Neural progenitor cell (in vitro differentiated cells): ENCODE results near the gene CFDP1. TPM values are rescaled to one million over a fixed set of nuclear protein-coding genes. Genes with fewer than 3 reads are reported as not detected.
"Not testable (repeated sequence)": the region's sequence is repeated elsewhere in the genome, so short reads cannot be mapped to it uniquely, and the experiment has no call there.

ENCODE experiments used
- DNase-seq: peaks from one replicate; pipeline ENCODE4 v3.0.0-alpha.2; 2016; ENCODE audit warnings: low spot score
- H2AFZ ChIP-seq: fragments of 200-600 bp; sonication (generic); replicated peaks from 2 replicates; pipeline ENCODE4 v1.6.1; 2016; ENCODE audit warnings: antibody characterized with exemption
- H3F3A ChIP-seq: fragments of 200-600 bp; sonication (generic); 2 replicates; pipeline ENCODE4 v1.6.1; 2016; ENCODE audit warnings: antibody characterized with exemption, low read depth
- H3K27ac ChIP-seq: fragments of 200-600 bp; sonication (generic); 2 replicates; pipeline ENCODE4 v1.5.1; 2016; ENCODE audit warnings: mild to moderate bottlenecking
- H3K27me3 ChIP-seq: fragments of 200-600 bp; sonication (generic); 2 replicates; pipeline ENCODE4 v1.6.1; 2016; ENCODE audit warnings: mild to moderate bottlenecking, moderate library complexity
- H3K36me3 ChIP-seq: fragments of 200-600 bp; sonication (generic); 2 replicates; pipeline ENCODE4 v1.5.1; 2016
- H3K4me1 ChIP-seq: fragments of 200-600 bp; sonication (generic); 2 replicates; pipeline ENCODE4 v1.6.1; 2016; ENCODE audit warnings: mixed run types
- H3K4me2 ChIP-seq: fragments of 200-600 bp; sonication (generic); 2 replicates; pipeline ENCODE4 v1.6.1; 2016
- H3K4me3 ChIP-seq: fragments of 200-600 bp; sonication (generic); 2 replicates; pipeline ENCODE4 v1.5.1; 2016
- H3K79me2 ChIP-seq: fragments of 200-600 bp; sonication (generic); 2 replicates; pipeline ENCODE4 v1.6.1; 2016; ENCODE audit warnings: low read depth
- H3K9ac ChIP-seq: fragments of 200-600 bp; sonication (generic); 2 replicates; pipeline ENCODE4 v1.6.1; 2016
- H3K9me3 ChIP-seq: fragments of 200-600 bp; sonication (generic); 2 replicates; pipeline ENCODE4 v1.5.1; 2016; ENCODE audit warnings: low read depth
- H4K20me1 ChIP-seq: fragments of 200-600 bp; sonication (generic); 2 replicates; pipeline ENCODE4 v1.6.1; 2016; ENCODE audit warnings: low read depth
- H3K27ac Mint-ChIP-seq: 3 replicates; pipeline ENCODE4 v1.8.0; 2021; ENCODE audit warnings: mixed read lengths
- H3K27me3 Mint-ChIP-seq: 2 replicates; pipeline ENCODE4 v1.8.0; 2022; ENCODE audit warnings: low read depth, mild to moderate bottlenecking, inconsistent platforms, moderate library complexity, mixed read lengths; ENCODE audit not compliant: insufficient read depth
- H3K36me3 Mint-ChIP-seq: 3 replicates; pipeline ENCODE4 v1.8.0; 2021; ENCODE audit warnings: mixed read lengths
- H3K4me1 Mint-ChIP-seq: 3 replicates; pipeline ENCODE4 v1.8.0; 2021; ENCODE audit warnings: mixed read lengths
- H3K4me3 Mint-ChIP-seq: 3 replicates; pipeline ENCODE4 v1.8.0; 2021; ENCODE audit warnings: mild to moderate bottlenecking, moderate library complexity, mixed read lengths
- H3K9me3 Mint-ChIP-seq: 3 replicates; pipeline ENCODE4 v1.8.0; 2020; ENCODE audit warnings: mixed read lengths
- CTCF ChIP-seq: fragments of 200-600 bp; sonication (generic); IDR thresholded peaks from 2 replicates; pipeline ENCODE4 v1.5.1; 2017; ENCODE audit warnings: antibody characterized with exemption, mild to moderate bottlenecking
- EZH2 ChIP-seq: fragments of 200-600 bp; sonication (generic); IDR thresholded peaks from 2 replicates; pipeline ENCODE4 v1.6.1; 2017; ENCODE audit warnings: antibody characterized with exemption, mild to moderate bottlenecking, moderate library complexity
- EZH2phosphoT487 ChIP-seq: fragments of 200-600 bp; sonication (generic); IDR thresholded peaks from 2 replicates; pipeline ENCODE4 v1.6.1; 2017; ENCODE audit warnings: antibody characterized with exemption
- total RNA-seq: library from RNA; depleted of rRNA; stranded (reverse); fragments of >200 nt; gene quantifications from 2 replicates; pipeline ENCODE4 v1.2.3, GENCODE V29; 2015; ENCODE audit warnings: low replicate concordance

The CFDP1 gene
- total RNA-seq, 1 donor from 2014 or later, result 159 TPM

GRCh38 chr16:75458029-75458428, 24.7 kb upstream of the CFDP1 start:
- peaks cover 31% of the 10 kb centered on the region for H3F3A ChIP-seq
- peaks cover 98% of the 10 kb centered on the region for H4K20me1 ChIP-seq
- no peak overlapping the region for H3K4me3 ChIP-seq
- H3K9me3 ChIP-seq, result no peaks in the 10 kb centered on the region
- Mint-ChIP-seq H3K27me3 (peaks cover 2% of the 10 kb centered on the region), H3K4me3 (no peak overlapping the region), H3K27ac (no peak overlapping the region), H3K9me3 (no peaks in the 10 kb centered on the region), H3K36me3 (peaks cover 23% of the 10 kb centered on the region), H3K4me1 (peaks cover 73% of the 10 kb centered on the region)
- no peak overlapping the region for H3K27ac ChIP-seq
- peaks cover 70% of the 10 kb centered on the region for H3K4me1 ChIP-seq
- no peak overlapping the region for H3K4me2 ChIP-seq
- peaks cover 97% of the 10 kb centered on the region for H3K79me2 ChIP-seq
- no peak for DNase-seq
- TF ChIP-seq CTCF (no peak), EZH2phosphoT487 (no peak), EZH2 (no peak)
- no peak overlapping the region for H3K9ac ChIP-seq
- no peaks in the 10 kb centered on the region for H3K27me3 ChIP-seq
- no peaks in the 10 kb centered on the region for H3K36me3 ChIP-seq
- H2AFZ ChIP-seq, result no peak overlapping the region

GRCh38 chr16:75457485-75458021, 24.2 kb upstream of the CFDP1 start:
- TF ChIP-seq CTCF (no peak), EZH2 (no peak), EZH2phosphoT487 (no peak)
- Histone ChIP-seq H4K20me1 (peaks cover 98% of the 10 kb centered on the region), H3K36me3 (no peaks in the 10 kb centered on the region), H3K9me3 (no peaks in the 10 kb centered on the region), H3K27me3 (no peaks in the 10 kb centered on the region), H3K4me2 (no peak overlapping the region), H3K9ac (no peak overlapping the region), H3K4me3 (no peak overlapping the region), H3K27ac (no peak overlapping the region), H2AFZ (no peak overlapping the region), H3F3A (peaks cover 31% of the 10 kb centered on the region), H3K4me1 (peaks cover 65% of the 10 kb centered on the region), H3K79me2 (peaks cover 97% of the 10 kb centered on the region)
- no peaks in the 10 kb centered on the region for H3K9me3 Mint-ChIP-seq
- peaks cover 69% of the 10 kb centered on the region for H3K4me1 Mint-ChIP-seq
- H3K4me3 Mint-ChIP-seq, result no peak overlapping the region
- H3K27ac Mint-ChIP-seq, result peak overlapping the region; percentile 37
- H3K36me3 Mint-ChIP-seq, result peaks cover 28% of the 10 kb centered on the region
- DNase-seq, result no peak
- peaks cover 2% of the 10 kb centered on the region for H3K27me3 Mint-ChIP-seq

GRCh38 chr16:75456971-75457370, 23.7 kb upstream of the CFDP1 start:
- H3K4me1 ChIP-seq, result peaks cover 64% of the 10 kb centered on the region
- DNase-seq, result no peak
- Mint-ChIP-seq H3K27ac (peak overlapping the region; percentile 27), H3K27me3 (peaks cover 2% of the 10 kb centered on the region), H3K4me1 (peaks cover 69% of the 10 kb centered on the region), H3K36me3 (peaks cover 30% of the 10 kb centered on the region), H3K9me3 (no peaks in the 10 kb centered on the region), H3K4me3 (peak overlapping the region; percentile 59)
- no peak overlapping the region for H3K9ac ChIP-seq
- no peaks in the 10 kb centered on the region for H3K9me3 ChIP-seq
- peaks cover 97% of the 10 kb centered on the region for H3K79me2 ChIP-seq
- peaks cover 31% of the 10 kb centered on the region for H3F3A ChIP-seq
- no peak overlapping the region for H3K27ac ChIP-seq
- H2AFZ ChIP-seq, result no peak overlapping the region
- H3K36me3 ChIP-seq, result no peaks in the 10 kb centered on the region
- TF ChIP-seq CTCF, result no peak
- no peak for TF ChIP-seq EZH2phosphoT487
- no peak for TF ChIP-seq EZH2
- H4K20me1 ChIP-seq, result peaks cover 97% of the 10 kb centered on the region
- peak overlapping the region; percentile 67 for H3K4me2 ChIP-seq
- no peak overlapping the region for H3K4me3 ChIP-seq
- H3K27me3 ChIP-seq, result no peaks in the 10 kb centered on the region

- not testable (repeated sequence) for H3K4me3 ChIP-seq, H3K9me3 Mint-ChIP-seq, H3K9me3 ChIP-seq, H3K9ac ChIP-seq, H3K36me3 ChIP-seq, H3K27ac ChIP-seq, DNase-seq, H2AFZ ChIP-seq, H3K27me3 Mint-ChIP-seq, H3K27me3 ChIP-seq
- H3K79me2 ChIP-seq, result peaks cover 97% of the 10 kb centered on the region
- peaks cover 92% of the 10 kb centered on the region for H4K20me1 ChIP-seq
- Mint-ChIP-seq H3K4me1 (peaks cover 65% of the 10 kb centered on the region), H3K27ac (peak overlapping the region; percentile 27), H3K36me3 (peaks cover 27% of the 10 kb centered on the region), H3K4me3 (peak overlapping the region; percentile 59)
- peaks cover 64% of the 10 kb centered on the region for H3K4me1 ChIP-seq
- H3K4me2 ChIP-seq, result peak overlapping the region; percentile 67
- H3F3A ChIP-seq, result peaks cover 31% of the 10 kb centered on the region
These were observed 23.2 kb upstream of the CFDP1 start for GRCh38 chr16:75456486-75456885.
